Measurements from ENCODE around the gene CSRP2.

Gene CSRP2

DNA sequence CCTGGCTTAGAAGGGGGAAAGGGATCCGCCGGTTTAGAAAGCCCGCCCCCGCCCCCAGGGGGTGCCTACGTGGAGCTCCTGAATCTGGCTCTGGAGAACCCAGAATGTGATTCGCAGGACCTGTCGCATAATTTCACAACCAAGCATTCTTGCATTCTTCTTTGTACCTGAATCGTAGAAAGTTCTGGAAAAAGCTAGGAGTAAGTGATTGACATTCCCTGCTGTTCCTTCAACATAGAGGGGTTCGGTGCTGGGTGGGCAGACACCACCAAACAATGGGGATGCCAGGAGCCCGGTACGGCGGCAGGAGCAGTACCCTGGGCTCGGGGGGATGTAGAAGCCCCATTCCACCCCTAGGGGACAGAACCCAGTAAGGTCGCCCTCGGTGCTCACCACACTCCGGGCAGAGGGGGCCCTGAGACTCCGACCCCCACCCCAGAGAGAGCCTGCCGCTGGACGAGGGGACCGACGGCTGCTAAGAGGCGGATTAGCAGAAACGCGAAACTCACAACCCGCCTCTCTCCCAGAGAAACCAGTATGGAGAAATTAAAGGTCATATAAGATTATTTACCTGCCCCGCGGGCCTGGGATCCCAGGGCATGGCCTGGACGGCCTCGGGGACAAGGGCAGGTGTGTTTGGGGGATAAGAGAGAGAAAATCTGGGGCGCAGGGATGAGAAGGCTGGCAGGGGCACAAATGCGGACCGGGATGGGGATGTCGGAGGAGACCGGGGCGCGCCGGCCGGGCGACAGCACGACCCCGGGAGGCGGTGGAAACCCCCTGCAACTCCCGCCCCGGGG is 520 bp downstream of the CSRP2 start:
- TF ChIP-seq EZH2phosphoT487 (conservative IDR thresholded peaks at IDR 0.05; ENCODE audit: low read length) = no peak
- TF ChIP-seq, protein P1, sequence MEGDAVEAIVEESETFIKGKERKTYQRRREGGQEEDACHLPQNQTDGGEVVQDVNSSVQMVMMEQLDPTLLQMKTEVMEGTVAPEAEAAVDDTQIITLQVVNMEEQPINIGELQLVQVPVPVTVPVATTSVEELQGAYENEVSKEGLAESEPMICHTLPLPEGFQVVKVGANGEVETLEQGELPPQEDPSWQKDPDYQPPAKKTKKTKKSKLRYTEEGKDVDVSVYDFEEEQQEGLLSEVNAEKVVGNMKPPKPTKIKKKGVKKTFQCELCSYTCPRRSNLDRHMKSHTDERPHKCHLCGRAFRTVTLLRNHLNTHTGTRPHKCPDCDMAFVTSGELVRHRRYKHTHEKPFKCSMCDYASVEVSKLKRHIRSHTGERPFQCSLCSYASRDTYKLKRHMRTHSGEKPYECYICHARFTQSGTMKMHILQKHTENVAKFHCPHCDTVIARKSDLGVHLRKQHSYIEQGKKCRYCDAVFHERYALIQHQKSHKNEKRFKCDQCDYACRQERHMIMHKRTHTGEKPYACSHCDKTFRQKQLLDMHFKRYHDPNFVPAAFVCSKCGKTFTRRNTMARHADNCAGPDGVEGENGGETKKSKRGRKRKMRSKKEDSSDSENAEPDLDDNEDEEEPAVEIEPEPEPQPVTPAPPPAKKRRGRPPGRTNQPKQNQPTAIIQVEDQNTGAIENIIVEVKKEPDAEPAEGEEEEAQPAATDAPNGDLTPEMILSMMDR (IDR thresholded peaks at IDR 0.05; ENCODE audit: insufficient read depth, low read length, poor library complexity, severe bottlenecking) = peak; percentile 21
- peak overlapping the region; percentile 78 for H3K4me2 ChIP-seq (ENCODE audit: low read depth, low read length, poor library complexity, severe bottlenecking)
- no peaks in the 10 kb centered on the region for H3K9me3 ChIP-seq (ENCODE audit: insufficient read depth, low read length)
- H3K36me3 ChIP-seq (ENCODE audit: low read length) = no peaks in the 10 kb centered on the region
- peak overlapping the region; percentile 58 for H3K4me3 ChIP-seq (ENCODE audit: insufficient read depth, low read length, poor library complexity, severe bottlenecking)
- no peaks in the 10 kb centered on the region for H3K27me3 ChIP-seq (ENCODE audit: low read length)
- H3K9ac ChIP-seq (ENCODE audit: low read length) = peak overlapping the region; percentile 51
- H3K79me2 ChIP-seq (ENCODE audit: insufficient read depth, low read length) = no peaks in the 10 kb centered on the region
- peak overlapping the region; percentile 98 for H2AFZ ChIP-seq (ENCODE audit: low read depth, low read length, severe bottlenecking)
- no peaks in the 10 kb centered on the region for H3K9me2 ChIP-seq (replicated peaks; ENCODE audit: insufficient read depth, low read length)
- no peaks in the 10 kb centered on the region for H3F3A ChIP-seq (ENCODE audit: insufficient read depth)
- no peaks in the 10 kb centered on the region for H4K20me1 ChIP-seq (ENCODE audit: low read depth, low read length)
- H3K27ac ChIP-seq (ENCODE audit: low read depth, low read length) = no peak overlapping the region

- no peak overlapping the region for H3K27ac ChIP-seq (ENCODE audit: low read depth, low read length)
- no peaks in the 10 kb centered on the region for H3F3A ChIP-seq (ENCODE audit: insufficient read depth)
- H2AFZ ChIP-seq (ENCODE audit: low read depth, low read length, severe bottlenecking) = no peak overlapping the region
- no peaks in the 10 kb centered on the region for H3K9me2 ChIP-seq (replicated peaks; ENCODE audit: insufficient read depth, low read length)
- no peaks in the 10 kb centered on the region for H3K36me3 ChIP-seq (ENCODE audit: low read length)
- no peaks in the 10 kb centered on the region for H4K20me1 ChIP-seq (ENCODE audit: low read depth, low read length)
- H3K27me3 ChIP-seq (ENCODE audit: low read length) = no peaks in the 10 kb centered on the region
- no peak overlapping the region for H3K9ac ChIP-seq (ENCODE audit: low read length)
- no peak overlapping the region for H3K4me3 ChIP-seq (ENCODE audit: insufficient read depth, low read length, poor library complexity, severe bottlenecking)
- no peak for TF ChIP-seq EZH2phosphoT487 (conservative IDR thresholded peaks at IDR 0.05; ENCODE audit: low read length)
- TF ChIP-seq, protein P1 (IDR thresholded peaks at IDR 0.05; ENCODE audit: insufficient read depth, low read length, poor library complexity, severe bottlenecking) = no peak
- no peaks in the 10 kb centered on the region for H3K9me3 ChIP-seq (ENCODE audit: insufficient read depth, low read length)
- no peaks in the 10 kb centered on the region for H3K79me2 ChIP-seq (ENCODE audit: insufficient read depth, low read length)
- H3K4me2 ChIP-seq (ENCODE audit: low read depth, low read length, poor library complexity, severe bottlenecking) = no peak overlapping the region
Observed at GRCh38 chr12:76876696-76877229, 2.1 kb downstream of the CSRP2 start.

DNA sequence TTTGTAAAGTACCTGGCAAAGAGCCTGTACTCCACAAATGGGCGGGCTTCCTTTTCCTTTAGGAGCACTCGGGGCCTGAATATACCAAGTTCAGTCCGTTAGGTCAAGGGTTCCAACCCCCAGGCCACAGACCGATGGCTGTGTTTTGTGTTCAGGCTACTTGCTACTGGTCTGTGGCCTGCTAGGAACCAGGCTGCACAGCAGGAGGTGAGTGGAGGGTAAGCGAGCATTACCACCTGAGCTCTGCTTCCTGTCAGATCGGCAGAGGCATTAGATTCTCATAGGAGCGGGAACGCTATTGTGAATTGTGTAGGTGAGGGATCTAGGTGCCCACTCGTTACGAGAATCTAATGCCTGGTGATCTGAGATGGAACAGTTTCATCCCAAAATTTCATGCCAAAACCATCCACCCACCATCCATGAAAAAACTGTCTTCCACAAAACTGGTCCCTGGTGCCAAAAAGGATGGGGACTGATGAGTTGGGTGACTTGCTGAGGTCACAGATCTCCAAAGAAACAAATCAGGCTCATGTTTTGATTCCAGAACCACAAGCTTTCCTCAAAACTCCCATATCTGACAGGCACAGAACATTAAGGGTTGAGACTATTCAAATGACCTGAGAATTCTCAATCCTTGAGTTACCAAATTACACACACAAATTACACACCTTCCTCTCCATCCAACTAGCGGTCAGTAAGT is 4.2 kb downstream of the CSRP2 start:
- Histone ChIP-seq H3F3A (ENCODE audit: insufficient read depth) (no peaks in the 10 kb centered on the region), H3K27ac (ENCODE audit: low read depth, low read length) (no peak overlapping the region), H3K27me3 (ENCODE audit: low read length) (no peaks in the 10 kb centered on the region), H3K9me2 (replicated peaks; ENCODE audit: insufficient read depth, low read length) (no peaks in the 10 kb centered on the region), H3K79me2 (ENCODE audit: insufficient read depth, low read length) (no peaks in the 10 kb centered on the region), H3K9me3 (ENCODE audit: insufficient read depth, low read length) (no peaks in the 10 kb centered on the region), H3K36me3 (ENCODE audit: low read length) (no peaks in the 10 kb centered on the region), H3K9ac (ENCODE audit: low read length) (no peak overlapping the region), H3K4me2 (ENCODE audit: low read depth, low read length, poor library complexity, severe bottlenecking) (no peak overlapping the region), H2AFZ (ENCODE audit: low read depth, low read length, severe bottlenecking) (no peak overlapping the region), H4K20me1 (ENCODE audit: low read depth, low read length) (no peaks in the 10 kb centered on the region), H3K4me3 (ENCODE audit: insufficient read depth, low read length, poor library complexity, severe bottlenecking) (no peak overlapping the region)
- no peak for TF ChIP-seq EZH2phosphoT487 (conservative IDR thresholded peaks at IDR 0.05; ENCODE audit: low read length)
- TF ChIP-seq, protein P1 (IDR thresholded peaks at IDR 0.05; ENCODE audit: insufficient read depth, low read length, poor library complexity, severe bottlenecking) = no peak
